ENCODE results near the gene SORCS3. TPM values are rescaled to one million over a fixed set of nuclear protein-coding genes. Genes with fewer than 3 reads are reported as not detected.

The SORCS3 gene
- polyA plus RNA-seq, 3 donors = not detected

GRCh38 chr10:105161149-105161548 is 520.1 kb downstream of the SORCS3 start:
- Histone ChIP-seq H3K79me2 (ENCODE audit: insufficient read depth, low read length) (no peaks in the 10 kb centered on the region), H3K9ac (ENCODE audit: insufficient read depth, low read length, poor library complexity, severe bottlenecking) (no peak overlapping the region), H3K9me3 (replicated peaks in 1 of 2; ENCODE audit: control insufficient read depth in 1 of 2, insufficient read depth in 1 of 2, low read length in 2 of 2) (no peaks in the 10 kb centered on the region), H3K4me2 (replicated peaks; ENCODE audit: extremely low read depth, low read length, poor library complexity, severe bottlenecking) (no peak overlapping the region), H3K27ac (ENCODE audit: low read depth in 1 of 2, low read length in 2 of 2) (no peak overlapping the region), H2AFZ (ENCODE audit: insufficient read depth, low read depth, low read length, poor library complexity, severe bottlenecking) (no peak overlapping the region), H4K20me1 (ENCODE audit: insufficient read depth, low read length) (no peaks in the 10 kb centered on the region), H3K27me3 (ENCODE audit: control insufficient read depth in 2 of 2, insufficient read depth in 2 of 2, low read length in 2 of 2) (no peaks in the 10 kb centered on the region), H3K4me3 (replicated peaks in 1 of 3; ENCODE audit: low read depth in 2 of 3, low read length in 3 of 3) (no peak overlapping the region), H3K4me1 (ENCODE audit: control insufficient read depth in 1 of 2, insufficient read depth in 2 of 2, low read length in 2 of 2) (no peaks in the 10 kb centered on the region), H3K36me3 (replicated peaks in 1 of 2; ENCODE audit: control insufficient read depth in 1 of 2, insufficient read depth in 2 of 2, low read length in 2 of 2) (no peaks in the 10 kb centered on the region)
- no peak for TF ChIP-seq CTCF (IDR thresholded peaks at IDR 0.05)
- no peaks in the 10 kb centered on the region for H3K27me3 Mint-ChIP-seq (ENCODE audit: low read depth in 3 of 3)
- WGBS (ENCODE audit: insufficient coverage) = 89% methylated on average over 3 of the region's 4 CpGs
- no peaks in the 10 kb centered on the region for H3K36me3 Mint-ChIP-seq
- no peaks in the 10 kb centered on the region for H3K4me1 Mint-ChIP-seq
- intact Hi-C loops (cut with micrococcal nuclease) = no loop called here
- H3K9me3 Mint-ChIP-seq = peaks cover 0 to 3% (median 2%) of the 10 kb centered on the region in 7 donors
- DNase-seq = no peak
- H3K4me3 Mint-ChIP-seq = no peak overlapping the region
- no peak overlapping the region for H3K27ac Mint-ChIP-seq

GRCh38 chr10:105161767-105162166 is 520.7 kb downstream of the SORCS3 start:
- Histone ChIP-seq H3K79me2 (ENCODE audit: insufficient read depth, low read length) (no peaks in the 10 kb centered on the region), H3K4me3 (replicated peaks in 1 of 3; ENCODE audit: low read depth in 2 of 3, low read length in 3 of 3) (no peak overlapping the region), H3K9me3 (replicated peaks in 1 of 2; ENCODE audit: control insufficient read depth in 1 of 2, insufficient read depth in 1 of 2, low read length in 2 of 2) (no peaks in the 10 kb centered on the region), H3K9ac (ENCODE audit: insufficient read depth, low read length, poor library complexity, severe bottlenecking) (no peak overlapping the region), H4K20me1 (ENCODE audit: insufficient read depth, low read length) (no peaks in the 10 kb centered on the region), H3K27ac (ENCODE audit: low read depth in 1 of 2, low read length in 2 of 2) (no peak overlapping the region), H3K36me3 (replicated peaks in 1 of 2; ENCODE audit: control insufficient read depth in 1 of 2, insufficient read depth in 2 of 2, low read length in 2 of 2) (no peaks in the 10 kb centered on the region), H3K4me2 (replicated peaks; ENCODE audit: extremely low read depth, low read length, poor library complexity, severe bottlenecking) (no peak overlapping the region), H3K4me1 (ENCODE audit: control insufficient read depth in 1 of 2, insufficient read depth in 2 of 2, low read length in 2 of 2) (no peaks in the 10 kb centered on the region), H2AFZ (ENCODE audit: insufficient read depth, low read depth, low read length, poor library complexity, severe bottlenecking) (no peak overlapping the region), H3K27me3 (ENCODE audit: control insufficient read depth in 2 of 2, insufficient read depth in 2 of 2, low read length in 2 of 2) (no peaks in the 10 kb centered on the region)
- peaks cover 0 to 5% (median 2%) of the 10 kb centered on the region in 7 donors for H3K9me3 Mint-ChIP-seq
- H3K27ac Mint-ChIP-seq = no peak overlapping the region
- H3K36me3 Mint-ChIP-seq = no peaks in the 10 kb centered on the region
- H3K27me3 Mint-ChIP-seq (ENCODE audit: low read depth in 3 of 3) = no peaks in the 10 kb centered on the region
- 0% methylated on average over 2 of the region's 4 CpGs for WGBS (ENCODE audit: insufficient coverage)
- no peaks in the 10 kb centered on the region for H3K4me1 Mint-ChIP-seq
- intact Hi-C loops (cut with micrococcal nuclease) = no loop called here
- DNase-seq = no peak
- no peak for TF ChIP-seq CTCF (IDR thresholded peaks at IDR 0.05)
- H3K4me3 Mint-ChIP-seq = no peak overlapping the region
